Left ventricle myocardium inferior (tissue), 1 donor: Measurements from ENCODE around the gene PCDHB16. TPM values are rescaled to one million over a fixed set of nuclear protein-coding genes. Genes with fewer than 3 reads are reported as not detected.
A peak's percentile ranks its signal among the peaks of the same experiment; 100 is the strongest.
"Not testable (repeated sequence)": the region's sequence is repeated elsewhere in the genome, so short reads cannot be mapped to it uniquely, and the experiment has no call there.

ENCODE experiments used
- DNase-seq: peaks from one replicate; pipeline ENCODE4 v3.0.0-alpha.2; 2020
- H3K27ac ChIP-seq: fragments of 200-600 bp; replicated peaks from 2 replicates; pipeline ENCODE4 v1.8.0; 2021
- H3K27me3 ChIP-seq: fragments of 200-600 bp; 2 replicates; pipeline ENCODE4 v1.8.0; 2021; ENCODE audit warnings: low read depth
- H3K36me3 ChIP-seq: fragments of 200-600 bp; 2 replicates; pipeline ENCODE4 v1.8.0; 2021
- H3K4me1 ChIP-seq: fragments of 200-600 bp; 2 replicates; pipeline ENCODE4 v1.8.0; 2021
- H3K4me3 ChIP-seq: fragments of 200-600 bp; 2 replicates; pipeline ENCODE4 v1.8.0; 2021; ENCODE audit warnings: mild to moderate bottlenecking, moderate library complexity
- H3K9me3 ChIP-seq: fragments of 200-600 bp; replicated peaks from 2 replicates; pipeline ENCODE4 v1.8.0; 2021
- CTCF ChIP-seq: fragments of 200-600 bp; IDR thresholded peaks from 2 replicates; pipeline ENCODE4 v1.8.0; 2021; ENCODE audit warnings: antibody characterized with exemption, mild to moderate bottlenecking, borderline replicate concordance
- intact Hi-C: fragments of 100-400 bp; cut with micrococcal nuclease; formaldehyde crosslinking; loops from one replicate; pipeline ENCODE4 v1.11.0; 2022
- total RNA-seq: library from RNA; stranded (reverse); fragmentation: NEBNext Ultra II Directional; extraction: Animal tissue kit (Norgen Biotek cat#: 25700); gene quantifications from one replicate; pipeline ENCODE4 v1.2.1, GENCODE V29; 2021
- donor health status: DM: no; HTN: yes; CAD: no; lungs with severe emphysema.

Gene PCDHB16
- total RNA-seq, 1 donor from 2014 or later: 1.4 TPM

DNA sequence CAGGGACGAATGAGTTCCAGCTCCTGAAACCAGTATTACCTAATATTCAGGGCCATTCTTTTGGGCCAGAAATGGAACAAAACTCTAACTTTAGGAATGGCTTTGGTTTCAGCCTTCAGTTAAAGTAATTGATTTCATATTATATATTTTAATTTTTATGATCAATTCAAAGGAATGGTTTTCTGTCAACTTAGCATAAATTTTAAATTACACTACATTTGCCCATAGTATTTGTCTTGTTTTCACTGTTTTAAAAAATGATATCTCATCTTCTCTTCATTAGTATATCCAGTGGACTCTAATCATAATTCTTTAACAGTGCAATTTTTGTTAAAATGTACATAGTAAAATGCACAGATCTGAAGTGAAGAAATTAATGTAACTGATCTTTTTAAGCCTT, 1.9 kb upstream of the PCDHB16 start:
- peaks cover 67% of the 10 kb centered on the region for H3K27me3 ChIP-seq
- no peak overlapping the region for H3K27ac ChIP-seq
- H3K4me1 ChIP-seq: no peaks in the 10 kb centered on the region
- no peak for TF ChIP-seq CTCF
- H3K36me3 ChIP-seq: peaks cover 15% of the 10 kb centered on the region
- intact Hi-C loops: no loop called here
- no peak overlapping the region for H3K4me3 ChIP-seq
- DNase-seq: no peak
- H3K9me3 ChIP-seq: peaks cover 89% of the 10 kb centered on the region

- H3K4me3 ChIP-seq, intact Hi-C loops, DNase-seq, H3K27ac ChIP-seq, H3K4me1 ChIP-seq: not testable (repeated sequence)
- peaks cover 90% of the 10 kb centered on the region for H3K9me3 ChIP-seq
- peaks cover 21% of the 10 kb centered on the region for H3K36me3 ChIP-seq
- H3K27me3 ChIP-seq: peaks cover 47% of the 10 kb centered on the region
These were observed 2.1 kb downstream of the PCDHB16 start for GRCh38 chr5:141184117-141184855.

- no peak within 1 kb of the TSS for H3K4me3 ChIP-seq
- H3K36me3 ChIP-seq: peaks cover 21% of the 10 kb centered on the region
- DNase-seq: no peak
- intact Hi-C loops: no loop called here
- H3K27me3 ChIP-seq: peaks cover 53% of the 10 kb centered on the region
- no peaks in the 10 kb centered on the region for H3K4me1 ChIP-seq
- peak; percentile 37 for TF ChIP-seq CTCF
- H3K27ac ChIP-seq: no peak within 1 kb of the TSS
- H3K9me3 ChIP-seq: peaks cover 95% of the 10 kb centered on the region
These were observed 4.8 kb downstream of the PCDHB16 start, which contains the start of gene PCDHB9 for GRCh38 chr5:141186897-141187512. Gene PCDHB9 (plus strand): TSS chr5:141187161. CDS start chr5:141187319, 158 bp downstream.

- H3K4me3 ChIP-seq, H3K27ac ChIP-seq, H3K4me1 ChIP-seq, DNase-seq, intact Hi-C loops: not testable (repeated sequence)
- peaks cover 17% of the 10 kb centered on the region for H3K36me3 ChIP-seq
- H3K27me3 ChIP-seq: peaks cover 55% of the 10 kb centered on the region
- H3K9me3 ChIP-seq: peaks cover 93% of the 10 kb centered on the region
These were observed 6.5 kb downstream of the PCDHB16 start for GRCh38 chr5:141188682-141189081.

- H3K4me3 ChIP-seq, H3K4me1 ChIP-seq, DNase-seq, H3K27ac ChIP-seq, intact Hi-C loops: not testable (repeated sequence)
- Histone ChIP-seq H3K27me3 (peaks cover 55% of the 10 kb centered on the region), H3K9me3 (peaks cover 91% of the 10 kb centered on the region), H3K36me3 (peaks cover 17% of the 10 kb centered on the region)
These were observed 6.9 kb downstream of the PCDHB16 start for GRCh38 chr5:141189131-141189530.

- Histone ChIP-seq H3K4me1 (no peaks in the 10 kb centered on the region), H3K27ac (no peak within 1 kb of the TSS), H3K27me3 (peaks cover 48% of the 10 kb centered on the region), H3K36me3 (peaks cover 12% of the 10 kb centered on the region), H3K4me3 (no peak within 1 kb of the TSS), H3K9me3 (peaks cover 90% of the 10 kb centered on the region)
- intact Hi-C loops: no loop called here
- peak; percentile 49 for TF ChIP-seq CTCF
- no peak for DNase-seq
These were observed 10.0 kb downstream of the PCDHB16 start, which contains the start of gene PCDHB10 for GRCh38 chr5:141192110-141192725. Gene PCDHB10 (plus strand): TSS chr5:141192353. CDS start chr5:141192553, 200 bp downstream.

DNA sequence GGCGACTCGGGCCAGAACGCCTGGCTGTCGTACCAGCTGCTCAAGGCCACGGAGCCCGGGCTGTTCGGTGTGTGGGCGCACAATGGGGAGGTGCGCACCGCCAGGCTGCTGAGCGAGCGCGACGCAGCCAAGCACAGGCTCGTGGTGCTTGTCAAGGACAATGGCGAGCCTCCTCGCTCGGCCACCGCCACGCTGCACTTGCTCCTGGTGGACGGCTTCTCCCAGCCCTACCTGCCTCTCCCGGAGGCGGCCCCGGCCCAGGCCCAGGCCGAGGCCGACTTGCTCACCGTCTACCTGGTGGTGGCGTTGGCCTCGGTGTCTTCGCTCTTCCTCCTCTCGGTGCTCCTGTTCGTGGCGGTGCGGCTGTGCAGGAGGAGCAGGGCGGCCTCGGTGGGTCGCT, 12.1 kb downstream of the PCDHB16 start:
- H3K9me3 ChIP-seq: peaks cover 93% of the 10 kb centered on the region
- H3K4me1 ChIP-seq, DNase-seq, H3K27ac ChIP-seq, H3K4me3 ChIP-seq, intact Hi-C loops: not testable (repeated sequence)
- peaks cover 16% of the 10 kb centered on the region for H3K36me3 ChIP-seq
- H3K27me3 ChIP-seq: peaks cover 33% of the 10 kb centered on the region
